Measurements from ENCODE around the gene MED22. TPM values are rescaled to one million over a fixed set of nuclear protein-coding genes. Genes with fewer than 3 reads are reported as not detected.

The MED22 gene
- polyA plus RNA-seq, 1 donor, result 25.6 TPM

DNA sequence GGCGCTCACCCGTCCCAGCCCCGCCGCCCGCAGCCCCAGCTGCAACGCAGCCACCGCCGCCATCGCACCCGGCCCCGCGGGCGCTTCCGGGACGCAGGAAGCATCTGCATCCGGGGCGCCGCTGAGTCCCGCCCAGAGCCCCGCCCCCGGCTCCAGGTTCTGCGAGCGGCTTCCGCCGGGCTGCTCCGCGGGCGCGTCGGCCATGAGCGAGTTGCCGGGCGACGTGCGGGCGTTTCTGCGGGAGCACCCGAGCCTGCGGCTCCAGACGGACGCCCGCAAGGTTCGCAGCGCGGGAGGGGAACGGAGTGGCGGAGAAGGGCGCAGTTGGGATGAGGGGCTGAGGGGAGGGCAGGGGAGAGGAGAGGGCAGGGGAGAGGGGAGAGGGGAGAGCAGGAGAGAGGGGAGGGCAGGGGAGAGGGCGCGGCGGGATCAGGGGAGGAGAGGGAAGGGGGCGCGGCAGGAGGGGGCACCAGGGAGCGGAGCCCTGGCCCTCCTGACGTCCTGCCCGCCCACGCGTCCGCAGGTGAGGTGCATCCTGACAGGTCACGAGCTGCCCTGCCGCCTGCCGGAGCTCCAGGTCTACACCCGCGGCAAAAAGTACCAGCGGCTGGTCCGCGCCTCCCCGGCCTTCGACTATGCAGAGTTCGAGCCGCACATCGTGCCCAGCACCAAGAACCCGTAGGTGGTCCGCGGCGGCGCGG is 8.6 kb upstream of the MED22 start, which contains the start of the genes SURF1 and SURF2:
TSS of gene SURF1 (minus strand) at position 97 of the 701 bp plus-strand sequence. CDS start at position 63, 34 bp downstream.
TSS of gene SURF2 (plus strand) at position 160 of the 701 bp plus-strand sequence. CDS start at position 203, 43 bp downstream.
- DNase-seq, result no peak

- DNase-seq, result no peak
Measured at GRCh38 chr9:133355881-133356357, 8.0 kb upstream of the MED22 start.

GRCh38 chr9:133354766-133355165 is 6.8 kb upstream of the MED22 start:
- no peak for DNase-seq

- no peak for DNase-seq
Measured at GRCh38 chr9:133353548-133353947, 5.6 kb upstream of the MED22 start.

GRCh38 chr9:133352635-133353340 is 4.9 kb upstream of the MED22 start:
- DNase-seq, result no peak

- no peak for DNase-seq
Measured at GRCh38 chr9:133351908-133352634, 4.1 kb upstream of the MED22 start.

GRCh38 chr9:133351526-133351907 is 3.6 kb upstream of the MED22 start:
- DNase-seq, result no peak

DNA sequence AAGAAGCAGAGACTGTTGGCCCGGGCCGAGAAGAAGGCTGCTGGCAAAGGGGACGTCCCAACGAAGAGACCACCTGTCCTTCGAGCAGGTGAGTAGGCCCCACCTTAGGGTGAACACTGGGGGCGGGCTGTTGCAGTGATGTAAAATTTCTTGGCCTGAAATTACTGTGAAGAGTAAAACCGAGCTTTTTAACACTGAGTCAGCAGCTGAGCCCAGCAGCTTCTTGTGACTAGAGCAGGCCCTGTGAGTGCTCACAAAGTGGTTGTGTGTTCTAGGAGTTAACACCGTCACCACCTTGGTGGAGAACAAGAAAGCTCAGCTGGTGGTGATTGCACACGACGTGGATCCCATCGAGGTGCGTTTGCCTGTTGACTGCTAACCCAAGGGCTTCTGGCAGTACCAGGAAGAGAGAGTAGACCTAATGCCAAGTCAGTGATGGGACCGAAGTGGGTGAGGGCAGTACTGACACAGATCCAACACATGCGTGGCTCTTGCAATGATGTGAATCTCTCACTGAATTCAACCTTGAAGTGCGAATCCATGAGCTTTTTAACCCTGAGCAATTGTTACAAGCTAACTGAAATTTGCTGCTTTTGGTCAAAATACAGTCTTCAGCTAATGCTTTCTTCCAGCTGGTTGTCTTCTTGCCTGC is 2.2 kb upstream of the MED22 start:
- no peak for DNase-seq

DNA sequence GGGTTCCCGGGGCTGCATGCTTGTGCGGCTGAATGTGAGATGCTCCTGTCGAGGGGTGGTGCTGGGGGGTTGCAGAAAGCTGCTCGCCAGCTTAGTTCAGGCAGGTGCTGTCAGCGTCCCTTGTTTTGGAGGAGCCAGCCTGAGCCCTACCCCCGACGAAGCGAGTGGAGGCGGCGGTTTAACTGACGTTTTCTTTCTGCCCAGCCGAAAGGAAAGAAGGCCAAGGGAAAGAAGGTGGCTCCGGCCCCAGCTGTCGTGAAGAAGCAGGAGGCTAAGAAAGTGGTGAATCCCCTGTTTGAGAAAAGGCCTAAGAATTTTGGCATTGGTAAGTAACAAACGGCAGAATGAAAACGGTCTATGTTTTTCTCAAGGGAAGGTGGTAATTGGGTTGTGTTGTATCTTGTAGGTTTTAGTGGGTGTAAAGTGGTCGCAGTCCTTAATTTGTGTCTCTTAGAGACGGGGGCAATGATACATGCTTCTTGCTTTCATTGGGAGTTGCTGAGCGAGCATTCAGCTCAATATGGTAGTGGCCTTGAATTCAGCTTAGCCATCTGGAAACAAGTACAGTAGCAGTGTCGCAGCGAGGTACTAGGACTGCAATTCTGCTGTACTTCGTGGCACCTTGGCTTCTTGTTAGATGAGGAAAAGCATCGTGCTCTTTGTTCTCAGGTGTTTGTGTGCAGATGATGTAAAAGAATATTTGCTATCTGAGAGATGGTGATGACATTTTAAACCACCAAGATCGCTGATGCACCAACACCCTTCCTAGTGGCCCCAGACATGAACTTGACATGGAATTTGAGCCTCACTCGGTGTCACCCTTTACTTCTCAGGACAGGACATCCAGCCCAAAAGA is 1.0 kb upstream of the MED22 start:
- DNase-seq, result no peak

DNA sequence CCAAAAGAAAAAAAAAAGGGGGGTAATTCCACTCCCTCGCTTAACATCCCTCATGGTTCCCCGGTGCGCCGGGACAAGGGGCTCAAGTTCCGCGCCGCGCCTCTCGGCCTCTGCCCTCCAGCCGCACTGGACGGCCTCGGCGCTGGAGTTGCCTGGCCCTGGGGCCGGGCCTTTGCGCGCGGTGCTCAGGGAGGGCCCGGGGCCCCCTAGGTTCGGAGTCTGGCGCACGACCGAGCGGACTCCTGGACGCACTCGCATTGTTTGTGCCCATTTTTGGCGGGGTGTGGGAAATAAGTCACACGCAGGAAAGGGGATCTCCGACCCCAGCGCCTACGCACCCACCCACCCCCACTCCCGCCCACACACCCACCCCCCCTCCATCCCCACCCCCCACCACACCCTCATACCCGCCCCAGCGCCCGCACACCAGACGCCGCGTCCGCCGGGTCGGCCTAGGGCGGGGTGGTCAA is 381 bp downstream of the MED22 start:
- no peak for DNase-seq

- no peak for DNase-seq
Measured at GRCh38 chr9:133346021-133346785, 1.7 kb downstream of the MED22 start.

GRCh38 chr9:133345596-133345995 is 2.3 kb downstream of the MED22 start:
- no peak for DNase-seq

- no peak for DNase-seq
Measured at GRCh38 chr9:133344979-133345378, 3.0 kb downstream of the MED22 start.

DNA sequence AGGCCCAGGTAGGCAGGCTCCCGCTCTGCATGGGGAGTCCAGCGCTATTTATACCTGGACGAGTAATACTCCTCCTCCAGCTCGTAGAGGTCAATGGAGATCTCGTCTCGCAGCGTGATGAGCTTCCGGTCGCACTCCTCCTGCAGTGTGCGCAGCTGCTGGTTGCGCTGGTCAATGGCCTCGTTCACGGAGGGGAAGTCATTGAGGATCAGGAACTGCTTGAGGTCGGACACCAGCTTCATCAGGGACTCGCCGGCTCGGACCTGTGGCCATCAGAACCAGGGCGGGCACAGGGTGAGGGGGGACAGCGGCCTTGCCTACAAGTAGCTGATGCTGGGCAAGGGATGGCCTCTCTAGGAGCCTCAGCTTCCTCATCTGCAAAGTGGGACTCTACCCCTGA is 3.9 kb downstream of the MED22 start:
- no peak for DNase-seq

GRCh38 chr9:133342570-133342969 is 5.4 kb downstream of the MED22 start:
- no peak for DNase-seq

GRCh38 chr9:133342069-133342406 is 5.9 kb downstream of the MED22 start:
- DNase-seq, result no peak

- DNase-seq, result no peak
Measured at GRCh38 chr9:133341369-133342068, 6.4 kb downstream of the MED22 start.

DNA sequence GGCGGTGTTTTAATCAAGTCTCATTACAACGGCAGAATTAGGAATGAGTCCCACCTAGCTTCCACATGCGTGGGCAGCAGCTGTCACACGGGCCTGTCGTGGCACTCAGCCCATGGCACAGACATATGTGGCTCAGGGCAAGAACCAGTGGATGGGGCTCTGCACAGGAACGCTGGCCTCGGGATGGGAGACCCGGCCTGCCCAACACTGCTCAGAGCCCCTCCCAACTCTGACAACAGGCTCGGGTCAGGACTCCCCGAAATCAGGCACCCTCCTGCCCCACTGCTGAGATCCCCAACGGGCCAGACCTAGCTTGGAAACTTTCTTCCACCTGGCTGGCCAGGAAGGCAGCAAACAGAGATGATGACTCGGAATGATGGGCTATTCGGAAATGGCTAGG is 7.0 kb downstream of the MED22 start:
- DNase-seq, result no peak

GRCh38 chr9:133340256-133340655 is 7.7 kb downstream of the MED22 start:
- DNase-seq, result no peak

DNA sequence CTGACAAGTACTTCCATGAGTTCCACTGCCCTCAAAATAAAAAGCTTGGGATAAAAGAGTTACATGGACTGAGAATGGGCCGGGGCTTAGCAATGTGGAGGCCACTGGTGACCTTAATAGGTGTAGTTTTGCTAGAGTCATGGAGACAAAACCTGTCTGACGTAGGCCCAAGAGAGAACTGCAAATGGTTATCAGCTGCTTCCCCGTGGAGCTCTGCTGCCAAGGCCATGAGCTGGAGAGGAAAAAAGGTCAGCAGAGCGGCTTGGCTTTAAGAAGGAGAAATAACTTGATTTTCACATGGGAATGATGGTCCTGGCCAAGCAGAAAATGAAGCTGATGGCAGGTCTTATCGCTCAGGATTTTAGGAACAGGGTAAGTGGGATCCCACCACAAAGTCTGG is 8.3 kb downstream of the MED22 start:
- DNase-seq, result no peak

All from left kidney (tissue), 2 donors.